ENCODE data around the gene STRAP.
"Not testable (repeated sequence)": the region's sequence is repeated elsewhere in the genome, so short reads cannot be mapped to it uniquely, and the experiment has no call there.

The STRAP gene

GRCh38 chr12:15874556-15875145 lies 7.5 kb upstream of the STRAP start:
- DNase-seq, result not testable (repeated sequence)

DNA sequence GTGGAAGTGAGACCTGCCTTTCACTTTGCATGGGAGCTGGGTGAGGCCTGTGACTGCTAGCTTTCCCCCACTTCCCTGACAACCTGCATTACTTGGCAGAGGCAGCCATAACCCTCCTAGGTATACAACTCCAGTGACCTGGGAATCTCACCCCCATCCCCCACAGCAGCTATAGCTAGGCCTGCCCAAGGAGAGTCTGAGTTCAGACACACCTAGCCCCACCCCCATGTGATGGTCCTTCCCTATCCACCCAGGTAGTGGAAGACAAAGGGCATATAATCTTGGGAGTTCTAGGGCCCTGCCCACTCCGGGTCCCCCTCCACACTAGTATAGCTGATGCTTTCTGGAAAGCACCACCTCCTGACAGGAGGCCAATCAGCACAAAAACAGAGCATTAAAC lies 6.3 kb upstream of the STRAP start:
- no peak for DNase-seq

DNA sequence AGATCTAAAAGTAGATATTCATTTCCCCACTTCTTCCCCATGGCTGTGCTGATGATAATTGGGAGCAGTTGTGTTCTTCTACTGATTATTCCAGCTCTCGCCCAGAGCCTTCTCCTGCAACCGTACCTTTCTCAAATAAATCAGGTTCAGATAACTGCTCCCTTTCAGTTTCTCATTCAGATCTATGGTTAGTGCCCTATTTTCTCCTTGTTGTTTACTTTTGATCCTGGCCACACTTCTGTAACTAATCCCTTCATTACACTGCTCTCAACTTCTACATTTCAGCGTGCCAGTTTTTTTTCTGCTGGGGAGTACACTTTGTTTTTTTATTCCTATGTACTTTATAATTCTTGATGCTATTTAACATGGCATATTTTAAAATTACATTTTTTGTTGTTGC lies 2.8 kb upstream of the STRAP start:
- no peak for DNase-seq

DNA sequence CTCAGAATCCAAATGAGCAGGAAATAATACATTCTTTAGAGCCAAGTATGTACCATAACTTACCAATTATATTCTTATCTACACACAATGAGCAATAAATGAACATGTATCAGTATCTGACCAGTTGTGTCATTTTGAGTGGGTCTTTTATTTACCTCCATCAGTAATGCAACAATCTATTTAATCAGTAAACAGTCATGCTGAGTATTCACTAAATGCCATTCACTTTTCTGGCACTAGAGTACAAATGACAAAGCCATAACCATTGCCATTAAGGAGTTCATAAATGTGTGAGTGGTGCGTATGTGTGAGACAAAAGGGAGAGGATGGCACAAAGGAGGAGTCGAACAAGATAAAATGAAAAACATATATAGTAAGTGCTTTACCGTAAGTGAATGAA lies 1.5 kb upstream of the STRAP start:
- no peak for DNase-seq

DNA sequence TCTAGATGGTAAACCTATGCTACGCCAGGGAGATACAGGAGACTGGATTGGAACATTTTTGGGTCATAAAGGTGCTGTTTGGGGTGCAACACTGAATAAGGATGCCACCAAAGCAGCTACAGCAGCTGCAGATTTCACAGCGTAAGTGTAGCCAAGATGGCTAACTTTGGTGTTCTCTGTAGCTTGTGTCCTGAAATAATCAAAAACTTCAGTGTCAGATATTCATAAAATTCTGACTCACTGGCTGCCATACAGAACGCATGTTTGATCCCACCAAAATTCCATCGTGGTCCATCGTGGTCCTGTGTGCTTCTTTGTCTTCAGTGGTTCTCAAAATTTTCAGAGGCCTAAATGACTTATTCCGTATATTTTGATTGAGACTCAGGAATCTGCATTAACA lies 1.3 kb downstream of the STRAP start:
- DNase-seq, result no peak

GRCh38 chr12:15886372-15887042 lies 4.3 kb downstream of the STRAP start:
- no peak for DNase-seq

DNA sequence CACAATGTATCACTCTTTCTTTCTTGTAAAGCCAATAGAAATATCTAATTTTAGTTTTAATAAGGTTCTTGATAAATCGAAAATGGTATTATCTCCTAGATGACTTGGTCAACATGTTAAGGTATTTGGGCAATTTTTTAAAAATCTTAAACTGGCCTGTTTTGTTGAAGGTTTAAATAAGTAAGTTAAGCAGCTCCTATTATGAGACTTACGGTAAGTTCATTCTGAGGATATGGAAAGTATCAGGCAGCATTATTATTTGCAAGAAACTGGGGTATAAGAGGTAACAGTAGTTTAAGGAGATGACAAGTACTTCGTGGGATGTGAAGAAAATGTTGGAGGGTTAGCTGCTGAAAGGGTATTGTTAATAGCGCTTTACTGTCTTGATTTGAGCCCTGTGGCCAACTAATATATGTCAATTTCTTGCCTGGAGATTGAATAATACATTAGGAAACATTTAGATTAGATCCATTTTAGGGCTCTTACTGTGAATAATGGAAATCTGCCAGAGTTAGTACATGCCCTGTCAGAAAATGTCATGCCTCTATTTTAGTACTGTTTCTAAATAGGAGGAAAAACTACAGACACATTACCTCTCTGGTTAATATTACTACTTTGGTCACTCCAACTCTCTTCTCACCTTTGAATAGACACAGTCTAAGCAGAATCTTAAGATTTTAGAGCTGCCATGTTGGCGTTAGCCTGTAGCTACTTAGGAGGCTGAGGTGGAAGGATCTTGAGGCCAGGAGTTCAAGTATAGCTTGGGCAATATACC lies 5.0 kb downstream of the STRAP start:
- no peak for DNase-seq

DNA sequence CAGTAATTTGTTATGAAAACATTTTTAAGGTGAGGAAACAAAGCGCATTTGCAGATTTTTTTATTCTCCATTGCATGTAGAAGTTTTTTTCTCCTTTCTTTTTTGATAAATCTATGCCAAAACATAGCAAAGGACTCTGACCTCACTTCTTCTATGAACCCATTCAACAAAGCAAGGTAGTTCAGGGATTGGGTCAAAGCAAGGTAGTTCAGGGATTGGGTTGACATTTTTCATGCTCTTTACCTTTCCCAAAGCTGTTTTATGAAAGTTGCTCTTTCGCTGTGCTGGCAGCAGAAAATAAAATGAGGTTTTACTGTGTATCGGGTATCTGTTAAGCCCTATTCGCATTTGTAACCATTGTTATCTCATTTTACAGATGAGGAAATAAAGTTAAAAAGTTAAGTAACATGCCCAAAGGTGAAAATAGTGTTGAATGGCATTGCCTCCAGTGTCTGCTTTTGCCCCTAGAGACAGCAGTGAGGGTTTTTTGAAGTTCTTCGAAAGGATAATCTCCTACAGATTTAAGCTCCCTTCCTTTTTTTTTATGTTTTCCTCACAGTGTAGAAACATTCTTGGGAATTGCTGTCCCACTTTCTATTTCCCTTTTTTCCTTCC lies 10.6 kb downstream of the STRAP start:
- no peak for DNase-seq

DNA sequence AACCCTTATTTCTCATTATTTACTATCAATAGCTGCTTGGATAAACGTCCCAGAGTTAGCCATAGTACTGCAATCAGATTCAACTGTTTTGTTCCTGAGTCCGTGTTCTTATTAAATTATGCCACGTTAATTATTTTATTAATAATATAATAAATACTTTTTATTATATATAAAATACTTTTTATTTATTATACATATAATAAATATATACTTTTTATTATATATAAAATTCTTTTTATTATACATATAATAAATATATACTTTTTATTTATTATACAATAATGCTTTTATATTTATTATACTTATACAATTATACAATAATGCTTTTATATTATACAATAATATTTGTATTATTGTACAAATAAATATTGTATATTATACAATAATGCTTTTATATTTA lies 11.1 kb downstream of the STRAP start:
- DNase-seq, result no peak

DNA sequence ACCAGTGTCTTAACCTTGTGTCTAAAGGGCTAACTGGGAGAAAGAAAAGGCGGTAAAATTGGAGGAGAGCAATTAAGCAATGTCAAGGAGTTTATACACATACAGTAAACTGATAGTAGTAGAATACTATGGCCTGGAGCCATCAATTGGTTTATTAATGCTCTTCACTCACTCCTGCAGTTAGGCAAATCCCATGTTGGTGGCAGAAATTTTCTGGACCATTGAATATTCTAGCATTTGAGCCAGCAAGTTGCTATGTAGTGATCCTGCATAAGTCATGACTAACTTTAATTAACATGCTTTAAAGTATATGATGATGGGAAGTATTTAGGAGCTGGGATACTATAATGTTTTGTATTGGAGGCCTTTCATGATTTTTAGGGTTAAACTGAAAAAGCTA lies 14.7 kb downstream of the STRAP start:
- no peak for DNase-seq

DNA sequence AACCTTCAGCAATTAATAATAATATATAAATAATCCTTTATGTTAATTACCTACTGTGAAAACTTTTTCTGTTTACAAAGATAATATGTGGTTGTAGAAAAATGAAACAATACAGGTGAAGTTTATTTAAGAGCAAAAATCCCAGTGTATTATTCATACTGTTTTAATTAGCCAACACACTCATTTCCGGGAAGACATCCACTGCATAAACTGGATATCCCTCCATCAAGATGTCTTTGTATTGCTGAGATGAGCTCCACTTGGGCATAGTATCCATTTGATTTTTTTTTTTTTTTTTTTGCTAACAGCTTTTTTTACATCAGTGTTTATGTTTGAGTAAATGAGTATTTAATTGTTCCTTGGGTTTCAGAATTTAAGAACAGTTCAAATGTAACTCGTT lies 15.2 kb downstream of the STRAP start:
- DNase-seq, result no peak

GRCh38 chr12:15899282-15899870 lies 17.2 kb downstream of the STRAP start:
- no peak for DNase-seq

- no peak for DNase-seq
These were observed 22.3 kb downstream of the STRAP start for GRCh38 chr12:15904378-15904920.

DNA sequence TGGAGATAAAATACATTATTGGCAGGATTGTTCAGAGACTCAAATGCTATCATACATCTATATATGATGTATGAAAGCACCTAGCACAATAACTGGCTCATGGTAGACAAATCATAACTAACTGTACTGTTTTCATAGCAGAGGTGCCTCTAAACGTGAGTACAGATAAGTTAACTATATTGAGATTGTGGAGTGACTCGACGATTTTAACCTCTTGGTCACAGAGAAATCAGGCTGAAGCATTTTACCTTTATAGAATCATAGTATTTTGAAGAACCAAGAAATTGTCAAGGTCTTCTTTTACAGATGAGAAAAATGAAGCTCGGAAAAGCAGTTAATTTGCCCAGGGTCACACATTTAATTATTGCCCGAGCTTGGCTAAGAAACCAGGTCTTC lies 28.3 kb downstream of the STRAP start:
- no peak for DNase-seq

DNA sequence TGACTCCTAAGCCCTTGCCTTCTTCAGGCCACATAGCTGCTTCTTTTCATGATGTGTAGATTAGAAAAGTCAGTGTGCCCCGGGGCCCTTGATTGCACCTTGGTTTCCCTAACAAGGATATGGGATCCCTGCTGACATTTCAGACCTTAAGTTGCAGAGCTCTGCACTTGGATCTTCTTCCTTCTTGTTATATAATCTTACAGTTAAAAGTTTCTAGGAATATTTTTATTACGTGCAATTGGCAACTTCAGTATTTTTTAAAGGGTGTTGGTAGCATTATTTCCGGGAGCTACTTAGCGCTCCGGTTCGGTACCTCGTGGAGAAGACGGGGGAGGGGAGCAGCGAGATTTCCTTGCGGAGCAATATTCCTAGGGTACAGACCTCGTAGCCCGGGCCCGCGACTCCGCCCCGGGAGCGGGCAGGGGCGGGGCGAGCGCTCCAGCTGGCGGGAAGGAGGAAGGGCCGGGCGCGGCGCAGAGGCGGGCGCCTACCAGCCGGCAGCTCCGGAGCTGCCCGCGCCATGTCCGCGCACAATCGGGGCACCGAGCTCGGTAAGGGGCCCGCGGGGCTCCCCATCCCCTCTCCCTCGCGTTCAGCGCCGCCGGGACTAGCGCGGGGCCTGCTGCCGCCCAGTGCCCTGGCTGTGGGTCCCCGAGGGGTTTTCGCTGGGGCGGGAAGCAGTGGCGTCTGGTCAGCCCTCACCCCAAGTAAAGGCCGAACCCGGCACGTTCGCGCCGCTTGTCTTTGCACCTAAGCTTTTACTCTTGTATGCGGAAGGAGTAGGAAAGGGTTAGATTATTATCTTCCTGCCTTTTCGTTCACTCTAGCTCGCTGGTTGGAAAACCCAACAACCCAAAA lies 28.9 kb downstream of the STRAP start, which contains the start of gene DERA:
TSS of gene DERA (plus strand) at position 469 of the 858 bp plus-strand sequence. CDS start at position 521, 52 bp downstream.
- DNase-seq, result peak; percentile 87

- DNase-seq, result not testable (repeated sequence)
These were observed 29.7 kb downstream of the STRAP start for GRCh38 chr12:15911931-15912330.

GRCh38 chr12:15914131-15914530 lies 31.9 kb downstream of the STRAP start:
- DNase-seq, result not testable (repeated sequence)

DNA sequence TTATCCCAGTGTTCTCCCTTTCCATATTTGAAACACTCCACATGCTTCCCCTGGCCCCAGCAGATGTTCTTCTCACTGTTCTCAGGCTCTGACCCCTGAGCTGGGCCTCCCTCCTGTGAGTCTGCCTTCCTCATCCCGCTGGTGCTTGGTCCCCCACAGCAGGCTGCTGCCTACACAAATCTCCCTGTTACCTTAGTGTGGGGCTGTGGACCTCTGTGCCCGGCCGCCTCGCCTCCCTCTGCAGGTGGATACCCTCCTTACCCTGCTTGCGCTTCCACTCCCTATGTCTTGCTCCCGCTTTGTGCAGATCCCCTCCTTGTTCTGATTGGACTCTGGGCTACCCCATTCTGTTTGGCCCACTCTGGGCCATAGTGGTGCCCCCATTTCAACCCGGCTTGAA lies 35.9 kb downstream of the STRAP start:
- no peak for DNase-seq

DNA sequence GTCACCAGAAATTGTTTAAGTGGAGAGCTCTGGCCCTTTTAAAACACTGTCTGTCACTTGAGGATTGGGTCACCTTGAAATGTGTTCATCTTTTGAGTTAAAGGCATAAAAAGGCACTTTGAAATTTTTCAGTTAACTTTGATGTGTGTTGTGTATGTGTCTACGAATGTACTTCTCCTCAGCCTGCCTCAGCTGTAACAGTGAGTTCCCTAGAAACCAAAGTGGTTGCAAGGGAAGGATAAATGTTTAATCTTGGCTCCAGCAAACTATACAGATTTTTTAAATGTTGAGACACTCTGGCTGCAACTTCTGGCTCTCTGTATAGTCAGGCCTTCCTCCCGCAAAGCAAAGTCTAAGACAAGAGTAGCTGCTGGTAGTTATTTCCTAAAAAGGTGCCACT lies 37.2 kb downstream of the STRAP start:
- no peak for DNase-seq

- DNase-seq, result no peak
These were observed 42.8 kb downstream of the STRAP start for GRCh38 chr12:15924956-15925355.

DNA sequence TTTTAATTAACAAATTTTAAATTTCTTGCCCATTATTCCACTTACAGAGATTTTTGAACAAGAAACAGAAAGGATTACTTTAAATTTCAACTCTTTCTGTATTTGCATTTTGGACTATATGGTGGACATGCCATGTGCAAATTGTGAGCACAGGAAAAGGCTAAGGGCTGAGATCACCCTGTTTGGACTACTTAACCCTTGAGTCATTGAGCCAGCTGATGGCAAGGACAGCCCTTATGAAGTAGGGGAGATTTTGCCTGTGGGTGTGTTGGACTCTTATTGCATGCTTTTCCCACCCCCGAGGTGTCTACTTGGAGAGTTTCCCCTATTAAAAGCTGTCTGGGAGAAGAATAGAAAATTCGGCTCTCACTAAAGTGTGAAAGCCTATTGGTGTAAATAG lies 46.2 kb downstream of the STRAP start:
- DNase-seq, result no peak
